GM18502 (cell line): ENCODE measurements around the gene ACSS2.

ENCODE experiments used
- ATAC-seq: cut with Tn5 transposase; IDR thresholded peaks from one replicate; pipeline ENCODE4 v1.9.1; 2021; ENCODE audit warnings: mild to moderate bottlenecking; ENCODE audit not compliant: unreplicated experiment, poor library complexity

The ACSS2 gene

GRCh38 chr20:34907616-34908469, 31.4 kb downstream of the ACSS2 start:
- no peak for ATAC-seq

- ATAC-seq, result no peak
Measured at GRCh38 chr20:34915131-34915530, 38.7 kb downstream of the ACSS2 start.

- ATAC-seq, result no peak
Measured at GRCh38 chr20:34915749-34916455, 39.5 kb downstream of the ACSS2 start.

DNA sequence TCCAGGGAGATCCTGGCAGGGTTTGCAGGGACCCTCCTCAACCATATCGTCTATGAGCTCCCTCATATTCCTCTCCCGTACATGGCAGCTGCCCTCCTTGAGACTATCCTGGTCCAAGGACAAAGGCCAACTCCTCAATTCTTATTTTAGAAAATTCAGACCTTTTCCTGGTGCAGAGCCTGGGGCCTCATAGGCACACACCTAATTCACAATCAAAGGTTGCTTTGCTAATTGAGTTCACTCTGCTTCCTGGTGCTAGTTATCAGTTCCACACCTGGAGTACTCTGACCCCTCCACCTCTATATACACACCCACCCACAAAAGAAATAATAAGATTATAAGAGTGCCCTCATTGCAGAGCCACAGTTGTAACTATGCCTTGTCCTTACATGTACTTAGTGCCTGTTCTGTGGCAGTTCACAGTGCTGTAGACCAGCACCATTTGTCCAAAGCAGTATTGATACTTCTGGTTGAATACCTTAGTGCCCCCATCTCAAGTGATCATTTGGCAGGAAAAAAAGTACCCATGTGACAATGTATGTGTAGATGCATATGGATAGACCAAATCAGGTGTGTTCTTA, 40.5 kb downstream of the ACSS2 start:
- no peak for ATAC-seq

- no peak for ATAC-seq
Measured at GRCh38 chr20:34920055-34920454, 43.6 kb downstream of the ACSS2 start.

- ATAC-seq, result no peak
Measured at GRCh38 chr20:34921436-34921835, 45.0 kb downstream of the ACSS2 start.

- no peak for ATAC-seq
Measured at GRCh38 chr20:34922654-34923381, 46.4 kb downstream of the ACSS2 start.

DNA sequence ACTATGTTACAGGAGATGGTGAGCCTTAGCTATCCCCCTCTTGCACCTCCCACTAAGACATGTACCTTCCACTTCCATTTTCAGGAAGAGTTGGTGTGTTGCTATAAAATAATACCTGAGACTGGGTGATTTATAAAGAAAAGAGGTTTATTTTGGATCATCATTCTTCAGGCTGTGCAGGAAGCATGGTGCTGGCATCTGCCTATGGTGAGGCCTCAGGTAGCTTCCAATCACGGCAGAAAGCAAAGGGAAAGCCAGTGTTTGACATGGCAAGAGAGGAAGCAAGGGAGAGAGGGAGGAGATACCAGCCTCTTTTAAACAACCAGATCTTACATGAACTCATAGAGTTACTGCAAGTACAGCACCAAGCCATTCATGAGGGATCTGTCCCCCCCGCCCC, 47.0 kb downstream of the ACSS2 start:
- ATAC-seq, result no peak

GRCh38 chr20:34925341-34925740, 48.9 kb downstream of the ACSS2 start:
- no peak for ATAC-seq

DNA sequence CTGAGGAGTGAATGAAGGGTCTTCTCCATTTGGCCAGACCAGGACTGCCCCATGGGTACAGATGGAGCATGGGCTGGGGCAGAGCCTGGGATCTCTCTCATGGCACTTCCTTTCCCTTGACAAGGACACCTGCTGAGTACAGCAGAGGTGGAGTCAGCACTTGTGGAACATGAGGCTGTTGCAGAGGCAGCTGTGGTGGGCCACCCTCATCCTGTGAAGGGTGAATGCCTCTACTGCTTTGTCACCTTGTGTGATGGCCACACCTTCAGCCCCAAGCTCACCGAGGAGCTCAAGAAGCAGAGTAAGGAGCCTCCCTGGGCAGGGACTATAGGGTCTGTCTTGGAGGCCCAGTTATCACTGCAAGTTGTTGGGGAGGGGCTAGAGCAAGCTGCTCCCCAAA, 49.6 kb downstream of the ACSS2 start:
- no peak for ATAC-seq

GRCh38 chr20:34926581-34926980, 50.2 kb downstream of the ACSS2 start:
- ATAC-seq, result no peak

DNA sequence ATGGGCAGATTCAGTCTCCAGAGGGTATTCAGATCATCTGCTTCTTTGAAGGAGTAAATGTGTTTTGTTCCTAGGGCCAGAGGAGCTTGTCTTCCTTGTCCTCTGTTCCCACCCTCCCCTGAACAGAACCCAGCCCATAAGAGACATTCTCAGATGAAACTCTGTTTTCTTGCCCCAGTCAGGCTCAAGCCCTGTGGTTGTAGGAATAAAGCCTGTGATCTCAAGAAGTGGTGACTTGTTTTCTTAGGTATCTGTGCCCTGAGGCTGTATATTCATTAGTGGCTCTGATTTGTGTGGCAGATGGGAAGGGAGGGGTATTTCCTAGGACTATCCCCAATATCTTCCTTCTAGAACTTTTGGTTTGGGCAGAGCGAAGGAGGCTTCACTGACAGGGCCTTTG, 51.3 kb downstream of the ACSS2 start:
- ATAC-seq, result no peak

GRCh38 chr20:34928411-34928810, 52.0 kb downstream of the ACSS2 start:
- no peak for ATAC-seq

- ATAC-seq, result no peak
Measured at GRCh38 chr20:34931771-34932170, 55.4 kb downstream of the ACSS2 start.

DNA sequence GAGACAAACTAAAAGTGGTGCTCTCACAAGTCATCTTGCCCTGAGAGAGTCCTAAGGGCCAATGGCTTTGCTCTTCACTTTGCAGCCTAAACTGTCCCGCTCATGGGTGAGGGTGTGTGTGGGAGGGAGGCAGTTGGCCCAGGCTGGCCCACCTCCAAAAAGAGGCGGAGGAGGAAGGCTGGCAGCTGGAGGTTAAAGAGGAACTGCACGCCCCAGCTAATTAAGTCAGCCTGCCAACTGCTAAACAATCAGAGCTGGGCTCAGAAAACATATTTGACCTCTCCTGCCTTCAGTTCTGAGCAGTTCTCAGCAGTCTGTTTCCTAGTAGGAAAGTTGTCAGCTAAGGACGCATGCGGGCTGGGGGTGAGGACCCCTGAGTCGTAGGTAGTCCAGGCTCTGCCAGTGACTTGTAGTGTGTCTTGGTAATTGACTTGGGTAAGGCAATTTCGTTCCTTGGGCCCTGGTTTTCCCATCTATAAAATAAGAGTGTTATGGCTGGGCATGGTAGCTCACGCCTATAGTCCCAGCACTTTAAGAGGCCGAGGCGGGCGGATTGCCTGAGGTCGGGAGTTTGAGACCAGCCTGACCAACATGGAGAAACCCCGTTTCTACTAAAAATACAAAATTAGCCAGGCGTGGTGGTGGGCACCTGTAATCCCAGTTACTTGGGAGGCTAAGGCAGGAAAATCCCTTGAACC, 62.2 kb downstream of the ACSS2 start:
- no peak for ATAC-seq

DNA sequence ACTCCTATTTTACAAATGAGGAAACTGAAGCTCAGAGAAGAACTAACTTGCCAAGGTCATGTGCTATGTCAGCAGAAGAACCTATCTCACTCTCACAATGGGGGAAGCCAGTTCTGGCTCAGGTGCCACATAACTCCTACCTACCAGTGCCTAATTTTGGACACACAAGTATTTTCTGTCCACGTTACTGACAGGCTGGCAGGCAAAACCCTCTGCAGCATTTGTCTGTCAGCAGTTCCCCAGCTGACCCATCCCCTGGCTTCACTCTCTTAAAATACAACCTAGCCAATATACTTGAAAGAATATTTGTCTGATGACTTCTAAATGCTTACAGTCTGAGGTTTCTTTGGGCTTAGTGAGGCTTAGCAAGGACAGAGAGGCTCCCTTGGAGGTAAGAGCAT, 63.7 kb downstream of the ACSS2 start:
- no peak for ATAC-seq

DNA sequence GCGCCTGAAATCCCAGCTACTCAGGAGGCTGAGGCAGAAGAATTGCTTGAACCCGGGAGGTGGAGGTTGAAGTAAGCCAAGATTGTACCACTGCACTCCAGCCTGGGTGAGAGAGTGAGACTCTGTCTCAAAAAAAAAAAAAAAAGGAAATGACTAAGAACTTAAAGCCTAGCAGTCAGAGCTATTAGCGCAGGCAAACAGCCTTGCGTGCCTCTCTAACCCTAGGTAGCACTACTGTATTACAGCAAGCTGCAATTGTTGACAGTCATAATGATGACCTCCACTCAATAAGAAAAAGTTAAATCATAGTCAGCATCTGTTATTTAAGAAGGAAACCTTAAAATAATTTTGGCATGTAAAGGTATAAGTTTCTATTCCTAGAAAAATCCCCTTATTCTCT, 64.8 kb downstream of the ACSS2 start:
- no peak for ATAC-seq

DNA sequence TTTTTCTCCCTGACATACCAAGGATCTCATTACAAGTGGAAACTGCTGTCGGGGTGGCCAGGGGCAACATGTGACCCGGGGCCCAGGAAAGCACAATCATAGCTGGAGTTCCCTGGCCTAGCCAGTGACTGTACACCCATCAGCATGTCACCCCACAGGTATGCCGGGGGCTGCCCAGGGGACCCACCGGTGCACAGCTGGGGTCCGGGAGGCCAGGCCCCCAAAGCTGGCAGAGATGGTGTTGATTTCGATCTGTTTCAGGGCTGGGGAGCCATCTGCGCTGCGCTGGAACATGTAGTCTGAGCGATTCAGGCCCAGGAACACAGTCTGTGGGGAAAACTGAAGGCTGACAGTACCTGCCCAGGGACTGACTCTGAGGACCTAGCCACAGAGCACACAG, 65.9 kb downstream of the ACSS2 start:
- ATAC-seq, result no peak

GRCh38 chr20:34943808-34944567, 67.6 kb downstream of the ACSS2 start:
- ATAC-seq, result no peak
